ENCODE results near the gene TRABD2B.

DNA sequence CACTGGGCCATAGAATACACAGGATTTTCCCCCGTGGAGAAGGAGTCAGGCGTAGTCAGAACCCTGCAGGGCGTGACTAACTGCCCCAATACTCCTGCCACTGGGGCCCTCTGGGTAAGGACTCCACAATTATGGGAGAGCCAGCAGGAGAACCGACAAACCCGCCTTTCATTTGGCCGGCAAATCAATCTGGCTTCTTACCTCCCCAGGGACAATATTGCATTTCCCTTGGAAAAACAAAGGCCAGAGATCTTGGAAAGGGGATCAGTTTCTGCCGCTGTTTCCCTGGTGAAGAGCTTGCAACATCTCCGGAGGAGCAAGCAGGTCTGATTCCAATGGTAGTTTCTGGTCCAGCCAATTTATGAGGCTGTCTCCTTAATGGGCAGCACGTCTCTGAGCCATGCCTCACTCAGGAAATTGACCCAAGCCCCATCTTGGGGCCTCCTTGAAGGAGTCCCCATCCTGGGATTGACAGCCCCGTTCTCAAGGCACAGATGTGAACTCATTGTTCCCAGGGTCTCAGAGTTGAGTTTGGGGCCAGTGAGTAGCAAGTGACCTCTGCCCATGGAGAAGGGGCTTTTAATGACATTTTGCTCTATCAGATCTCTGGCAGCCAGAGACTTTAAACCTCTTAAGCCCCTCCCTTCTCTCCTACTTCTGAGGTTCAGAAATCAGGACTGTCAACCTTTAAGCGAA is 4.3 kb downstream of the TRABD2B start:
- TF ChIP-seq, protein P1, sequence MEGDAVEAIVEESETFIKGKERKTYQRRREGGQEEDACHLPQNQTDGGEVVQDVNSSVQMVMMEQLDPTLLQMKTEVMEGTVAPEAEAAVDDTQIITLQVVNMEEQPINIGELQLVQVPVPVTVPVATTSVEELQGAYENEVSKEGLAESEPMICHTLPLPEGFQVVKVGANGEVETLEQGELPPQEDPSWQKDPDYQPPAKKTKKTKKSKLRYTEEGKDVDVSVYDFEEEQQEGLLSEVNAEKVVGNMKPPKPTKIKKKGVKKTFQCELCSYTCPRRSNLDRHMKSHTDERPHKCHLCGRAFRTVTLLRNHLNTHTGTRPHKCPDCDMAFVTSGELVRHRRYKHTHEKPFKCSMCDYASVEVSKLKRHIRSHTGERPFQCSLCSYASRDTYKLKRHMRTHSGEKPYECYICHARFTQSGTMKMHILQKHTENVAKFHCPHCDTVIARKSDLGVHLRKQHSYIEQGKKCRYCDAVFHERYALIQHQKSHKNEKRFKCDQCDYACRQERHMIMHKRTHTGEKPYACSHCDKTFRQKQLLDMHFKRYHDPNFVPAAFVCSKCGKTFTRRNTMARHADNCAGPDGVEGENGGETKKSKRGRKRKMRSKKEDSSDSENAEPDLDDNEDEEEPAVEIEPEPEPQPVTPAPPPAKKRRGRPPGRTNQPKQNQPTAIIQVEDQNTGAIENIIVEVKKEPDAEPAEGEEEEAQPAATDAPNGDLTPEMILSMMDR (conservative IDR thresholded peaks at IDR 0.05): no peak
- TF ChIP-seq ZFX (IDR thresholded peaks at IDR 0.05): no peak

All from C4-2B (cell line).